Left renal pelvis (tissue), 4 donors: ENCODE data around the gene LAMA2. TPM values are rescaled to one million over a fixed set of nuclear protein-coding genes. Genes with fewer than 3 reads are reported as not detected.
"Not testable (repeated sequence)": the region's sequence is repeated elsewhere in the genome, so short reads cannot be mapped to it uniquely, and the experiment has no call there.

Experiments used
- DNase-seq, 4 donors: peaks; one replicate each; pipeline ENCODE4 v3.0.0-alpha.2; 2013; ENCODE audit warnings: low read depth in 4 of 4, low spot score in 3 of 4
- polyA plus RNA-seq, 4 donors: library from polyadenylated mRNA; unstranded; fragments of 120-200 nt; gene quantifications; one replicate each; pipeline ENCODE4 v1.2.1, GENCODE V29; 2013; ENCODE audit not compliant: insufficient read length in 4 of 4

The LAMA2 gene
- polyA plus RNA-seq, 4 donors = 25.7 to 67.5 (median 34.6) TPM

DNA sequence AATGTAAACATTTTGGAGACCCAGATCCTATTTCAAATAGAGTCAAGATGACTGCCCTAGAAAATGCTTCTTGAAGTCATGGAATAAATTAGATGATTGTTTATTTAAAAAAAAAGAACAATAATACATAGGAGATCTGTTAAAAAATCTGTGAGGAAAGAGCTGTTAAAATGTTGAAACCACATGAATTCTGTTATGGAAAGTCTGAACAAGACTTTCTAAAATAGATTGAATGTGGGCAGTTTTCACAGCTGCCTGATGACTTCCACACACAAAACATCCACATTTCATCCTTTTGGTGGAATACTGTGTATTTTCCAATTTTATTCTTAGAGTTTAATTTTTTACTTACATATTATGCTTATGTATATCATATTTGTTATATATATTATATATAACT lies 186.1 kb downstream of the LAMA2 start:
- DNase-seq = no peak

DNA sequence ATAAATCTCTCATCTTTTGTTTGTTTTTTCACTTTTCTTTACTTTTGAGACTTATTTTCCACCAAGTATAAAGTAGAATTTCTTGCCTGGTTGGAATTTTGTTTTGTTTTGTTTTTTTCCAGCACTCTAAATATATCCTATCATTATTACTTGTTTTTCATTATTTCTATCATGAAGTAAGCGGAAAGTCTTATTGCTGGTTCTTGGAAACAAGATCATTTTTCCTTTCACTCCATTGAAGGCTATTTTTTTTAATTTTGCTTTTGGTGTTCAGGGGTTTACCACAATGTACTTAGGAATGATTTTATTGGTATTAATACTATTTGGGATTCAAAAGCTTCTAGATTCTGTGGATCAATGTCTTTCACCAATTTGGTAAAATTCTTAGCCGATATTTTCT lies 190.1 kb downstream of the LAMA2 start:
- no peak for DNase-seq

DNA sequence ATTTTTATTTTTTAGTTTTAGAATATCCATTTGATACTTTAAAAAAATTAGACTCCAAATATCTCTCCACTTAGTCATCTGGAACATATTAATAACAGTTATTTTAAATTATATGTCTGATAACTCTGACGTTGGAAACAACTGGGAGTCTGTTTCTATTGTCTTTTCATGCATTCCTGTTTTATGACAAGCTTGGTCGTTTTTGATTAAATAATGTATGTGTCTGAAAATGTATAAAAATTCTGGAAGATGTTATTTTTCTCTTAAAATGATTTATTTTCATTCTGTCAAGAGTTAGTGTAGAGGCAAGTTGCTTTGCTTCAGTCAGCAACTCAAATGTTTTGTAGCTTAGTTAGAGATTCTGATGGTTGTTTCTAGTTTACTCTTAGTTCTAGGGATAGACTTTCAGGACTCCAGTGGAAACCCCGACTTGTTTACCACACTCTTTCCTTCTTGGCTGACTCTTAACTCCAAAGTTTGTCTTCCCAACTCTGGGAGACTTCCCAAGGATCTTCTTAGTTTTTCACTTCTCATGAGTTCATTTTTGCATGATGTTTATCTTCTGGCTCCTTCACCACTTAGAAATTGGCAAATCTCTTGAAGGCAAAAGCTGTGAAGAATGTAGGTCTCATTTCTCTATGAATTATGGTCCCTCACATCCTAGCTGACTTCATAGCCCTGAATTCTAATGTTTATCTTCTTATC lies 190.9 kb downstream of the LAMA2 start:
- no peak for DNase-seq

DNA sequence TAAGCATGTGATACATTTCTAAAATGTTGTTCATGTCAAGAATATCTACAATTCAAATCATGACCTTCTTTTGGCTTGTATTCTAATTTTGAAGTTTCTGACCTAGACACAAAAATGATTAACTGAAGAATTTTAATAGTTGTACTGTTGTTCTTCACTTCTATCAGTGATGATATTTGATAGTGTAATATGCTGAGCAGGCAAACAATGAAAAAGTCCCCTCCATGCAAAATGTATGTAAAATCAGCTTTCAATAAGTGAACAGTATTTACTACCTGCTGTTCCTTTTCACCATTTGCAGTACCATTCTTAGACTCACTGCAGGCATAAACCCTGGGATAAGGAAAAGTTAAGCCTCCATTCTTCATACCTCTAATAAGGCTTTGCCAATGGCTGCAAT lies 201.5 kb downstream of the LAMA2 start:
- no peak for DNase-seq

DNA sequence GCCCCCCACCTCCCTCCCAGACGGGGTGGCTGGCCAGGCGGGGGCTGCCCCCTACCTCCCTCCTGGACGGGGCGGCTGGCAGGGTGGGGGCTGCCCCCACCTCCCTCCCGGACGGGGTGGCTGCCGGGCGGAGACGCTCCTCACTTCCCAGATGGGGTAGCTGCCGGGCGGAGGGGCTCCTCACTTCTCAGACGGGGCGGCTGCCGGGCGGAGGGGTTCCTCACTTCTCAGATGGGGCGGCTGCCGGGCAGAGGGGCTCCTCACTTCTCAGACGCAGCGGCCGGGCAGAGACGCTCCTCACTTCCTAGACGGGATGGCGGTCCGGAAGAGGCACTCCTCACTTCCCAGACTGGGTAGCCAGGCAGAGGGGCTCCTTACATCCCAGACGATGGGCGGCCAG lies 205.5 kb downstream of the LAMA2 start:
- DNase-seq = not testable (repeated sequence)

DNA sequence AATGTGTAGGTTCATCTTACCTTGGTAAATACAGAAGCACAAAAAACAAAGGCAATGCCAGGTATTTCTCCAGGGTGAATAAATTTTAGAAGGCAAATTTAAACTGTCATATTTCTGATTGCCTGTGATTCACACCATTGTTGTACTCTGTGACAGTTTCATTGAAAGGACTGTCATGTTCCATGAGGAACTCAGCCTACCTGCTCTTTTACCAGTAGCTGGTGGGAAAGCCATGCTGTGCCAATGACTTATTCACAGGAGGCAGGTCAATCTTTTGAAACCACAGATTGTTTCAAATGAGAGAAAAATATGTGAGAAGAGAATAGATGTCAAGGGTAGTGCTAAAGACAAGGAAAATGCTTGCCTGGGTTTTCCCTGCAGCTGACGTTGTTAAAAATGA lies 206.4 kb downstream of the LAMA2 start:
- DNase-seq = no peak

DNA sequence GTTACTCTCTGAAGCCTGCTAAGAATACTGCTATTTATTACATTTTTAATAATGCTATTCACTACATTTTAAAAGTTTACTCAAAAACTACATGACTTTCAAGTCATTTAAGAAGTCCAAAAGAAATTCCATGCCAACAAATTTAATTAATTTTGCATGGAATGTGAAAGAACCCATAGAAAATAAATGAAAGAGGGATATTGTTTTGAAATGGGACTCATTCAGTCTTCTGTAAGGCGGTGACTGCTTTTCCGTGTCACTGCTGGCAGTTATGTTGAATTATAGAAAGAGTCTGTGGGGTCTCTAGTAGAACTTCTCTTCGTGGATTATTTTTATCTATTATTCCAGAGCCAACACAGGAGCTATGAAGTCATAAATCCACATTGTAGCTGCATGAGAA lies 211.2 kb downstream of the LAMA2 start:
- DNase-seq = no peak

DNA sequence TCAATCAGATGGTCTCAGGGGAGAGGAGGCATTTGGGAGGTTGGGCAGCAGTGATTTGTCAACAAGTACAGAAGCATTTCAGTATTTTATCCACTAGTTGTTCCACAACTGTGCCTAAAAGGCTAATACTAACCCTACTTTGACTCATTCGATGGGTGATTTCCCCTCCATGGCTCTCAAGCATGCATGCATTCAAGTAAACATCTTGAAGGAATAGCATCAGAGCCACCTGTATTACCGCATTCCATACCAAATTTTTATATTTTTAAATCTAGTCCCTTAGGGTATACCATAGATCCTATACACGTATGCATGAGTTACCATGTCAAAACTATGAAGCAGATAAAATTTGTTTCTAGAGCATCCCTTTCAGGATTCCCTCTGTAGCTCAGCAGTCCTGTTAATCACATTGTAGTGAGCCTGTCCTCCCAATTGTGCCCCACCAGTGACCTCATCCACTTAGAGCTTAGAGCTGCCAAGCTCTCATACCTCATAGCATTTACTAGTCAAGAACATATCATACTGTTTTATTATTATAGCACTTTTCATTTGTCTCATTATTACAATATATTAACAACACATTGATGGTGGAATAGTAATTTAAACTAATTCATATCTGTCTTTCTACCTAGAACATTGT lies 213.8 kb downstream of the LAMA2 start:
- no peak for DNase-seq

DNA sequence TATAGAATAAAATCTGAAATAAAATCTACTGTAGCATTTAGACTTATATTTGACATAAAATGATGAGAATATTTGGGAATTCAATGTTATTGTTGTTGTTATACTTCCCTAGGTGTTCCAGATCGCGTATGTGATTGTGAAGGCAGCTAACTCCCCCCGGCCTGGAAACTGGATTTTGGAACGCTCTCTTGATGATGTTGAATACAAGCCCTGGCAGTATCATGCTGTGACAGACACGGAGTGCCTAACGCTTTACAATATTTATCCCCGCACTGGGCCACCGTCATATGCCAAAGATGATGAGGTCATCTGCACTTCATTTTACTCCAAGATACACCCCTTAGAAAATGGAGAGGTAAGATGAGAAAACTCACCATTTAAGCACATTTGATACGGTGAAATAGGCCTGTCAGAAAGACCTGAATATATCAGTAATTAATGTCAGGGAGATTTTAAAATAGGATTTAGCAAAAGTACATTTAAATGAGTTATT lies 215.2 kb downstream of the LAMA2 start:
- no peak for DNase-seq

DNA sequence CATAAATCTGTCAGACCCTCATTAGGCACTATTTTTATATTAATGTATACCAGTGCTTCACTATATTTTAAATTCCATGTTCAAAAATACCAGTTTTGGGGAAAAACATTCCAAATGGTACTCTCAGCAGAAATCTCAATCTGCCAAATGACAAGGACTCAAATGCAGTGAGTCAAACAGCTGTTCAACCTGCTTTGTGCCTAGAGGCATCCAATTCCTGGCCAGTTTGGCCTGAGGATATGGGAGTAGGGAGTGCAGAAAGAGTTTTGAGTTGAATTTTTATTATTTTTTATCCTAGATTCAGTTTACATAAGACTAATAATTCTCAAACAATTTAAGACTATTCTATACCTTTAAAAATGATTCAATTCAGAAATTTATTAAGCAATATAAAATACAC lies 216.8 kb downstream of the LAMA2 start:
- no peak for DNase-seq

DNA sequence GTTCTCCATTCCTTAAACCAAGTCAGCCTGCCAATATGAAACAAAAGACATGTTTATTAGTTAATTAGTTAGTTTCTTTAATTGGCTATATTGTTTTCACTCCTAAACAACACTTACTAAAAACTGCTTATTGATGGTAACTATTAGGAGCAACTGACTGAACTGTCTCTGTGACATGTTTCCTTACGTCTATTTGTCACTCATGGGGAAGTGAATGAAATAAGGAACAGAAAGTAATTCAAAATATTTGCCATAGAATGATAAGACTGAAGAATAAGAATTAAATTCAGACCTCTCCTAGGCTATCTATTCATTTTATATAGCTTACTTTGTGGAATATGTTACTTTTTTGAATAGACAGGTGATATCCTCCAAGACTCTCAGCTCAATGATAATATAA lies 217.2 kb downstream of the LAMA2 start:
- DNase-seq = no peak

DNA sequence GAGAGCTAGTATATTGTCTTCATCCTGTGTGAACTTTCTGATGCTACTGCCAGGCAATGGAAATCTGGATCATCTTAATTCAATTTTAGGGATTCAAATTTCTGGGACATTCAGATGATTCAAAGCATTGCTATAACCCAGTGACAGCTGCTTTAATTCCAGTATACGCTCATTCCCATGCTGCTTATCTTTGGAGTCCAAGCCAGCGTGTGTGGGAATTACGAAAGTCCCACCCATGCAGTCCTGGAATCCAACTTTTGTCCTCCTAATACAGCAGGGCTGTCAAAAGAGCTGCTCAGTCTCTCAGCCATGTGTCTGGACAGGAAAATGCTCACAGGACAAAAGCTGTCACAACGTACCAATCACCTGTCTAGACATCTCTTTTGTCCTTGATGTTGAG lies 219.8 kb downstream of the LAMA2 start:
- no peak for DNase-seq

DNA sequence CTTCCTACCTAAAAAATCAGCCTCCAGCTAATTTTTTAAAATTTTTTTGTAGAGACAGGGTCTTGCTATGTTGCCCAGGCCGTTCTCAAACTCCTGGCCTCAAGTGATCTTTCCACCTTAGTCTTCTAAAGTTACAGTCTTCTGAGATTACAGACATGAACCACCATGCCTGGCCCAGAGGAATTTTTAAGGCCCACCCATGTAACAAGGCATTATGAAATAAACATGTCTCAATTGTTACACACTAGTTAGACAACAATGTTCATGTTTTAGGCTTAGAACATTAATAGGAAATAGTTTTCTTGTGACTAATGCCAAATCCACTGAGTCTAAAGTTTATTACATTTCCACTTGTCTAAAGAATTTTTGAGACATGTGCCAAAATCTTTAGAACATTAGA lies 221.2 kb downstream of the LAMA2 start:
- no peak for DNase-seq

DNA sequence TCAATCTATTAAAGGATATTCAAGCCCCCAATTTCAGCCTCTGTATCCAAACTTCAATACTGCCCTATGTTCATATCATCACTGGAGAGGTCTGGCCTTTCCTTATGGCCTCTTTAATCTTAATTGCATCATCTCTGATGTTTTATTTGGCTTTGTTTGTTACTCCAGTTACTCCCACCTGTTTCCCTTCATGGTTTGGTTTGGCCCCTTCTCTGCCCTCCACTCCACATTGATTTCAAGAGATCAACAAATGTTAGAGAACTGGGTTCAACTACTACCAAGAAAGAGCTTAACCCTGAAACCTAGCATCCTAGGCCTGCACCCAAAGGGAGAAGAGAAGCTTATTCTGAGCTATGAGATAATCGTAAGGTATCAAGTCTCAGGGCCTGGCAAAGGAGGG lies 221.6 kb downstream of the LAMA2 start:
- no peak for DNase-seq

DNA sequence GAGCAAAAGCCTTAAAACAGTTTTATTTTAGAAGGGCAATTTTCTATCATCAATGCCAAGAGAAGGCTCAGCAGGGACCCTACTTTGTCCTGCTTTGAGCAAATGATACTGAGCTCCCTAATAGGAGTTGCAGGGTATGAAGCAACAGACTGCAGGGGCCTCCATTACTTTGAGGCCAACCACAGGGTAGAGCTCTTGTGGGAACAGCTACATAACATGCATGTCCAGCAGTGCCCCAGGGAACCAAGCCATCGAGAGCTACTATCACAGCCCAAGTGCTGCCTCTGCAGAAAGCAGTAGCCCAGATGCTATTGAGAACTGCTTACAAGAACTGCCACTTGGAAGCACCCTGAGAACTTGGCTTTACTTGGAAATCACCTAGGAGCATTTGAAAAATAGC lies 222.1 kb downstream of the LAMA2 start:
- no peak for DNase-seq

DNA sequence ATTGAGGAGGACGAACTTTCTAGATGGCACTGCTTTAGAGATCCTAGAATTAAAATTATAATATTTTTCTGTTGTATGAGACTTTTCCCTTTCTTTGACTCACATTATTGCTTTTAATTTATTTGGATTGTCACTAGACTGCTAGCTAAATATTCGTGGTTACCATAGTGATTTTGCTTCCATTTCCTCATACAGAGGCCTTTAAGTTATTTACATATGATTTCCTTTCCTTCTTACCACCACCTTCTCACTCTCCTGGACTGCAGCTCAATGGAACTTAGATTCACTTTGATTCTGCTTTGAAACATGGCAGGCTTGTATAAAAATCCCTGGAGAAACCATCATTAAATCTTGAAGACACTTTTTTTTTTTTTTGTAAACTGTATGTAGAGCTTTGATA lies 222.9 kb downstream of the LAMA2 start:
- no peak for DNase-seq

DNA sequence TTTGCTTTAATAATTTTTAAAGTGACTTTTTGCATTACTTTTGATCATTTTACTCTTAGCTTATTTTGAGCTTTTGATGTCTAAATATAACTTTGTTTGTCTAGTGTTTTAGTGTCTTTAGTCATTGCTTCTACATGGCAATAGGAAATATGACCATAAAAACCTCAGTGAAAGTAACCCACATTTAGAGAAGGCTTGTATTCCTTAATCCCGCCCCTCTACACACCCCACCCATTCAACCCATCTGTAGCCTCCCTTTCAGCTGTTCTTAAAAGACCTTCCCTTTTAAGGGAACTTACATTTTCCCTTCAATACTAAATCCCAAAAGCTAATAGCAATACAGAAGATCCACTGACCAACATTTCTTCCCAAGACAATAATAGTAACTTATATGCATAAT lies 225.4 kb downstream of the LAMA2 start:
- DNase-seq = no peak

DNA sequence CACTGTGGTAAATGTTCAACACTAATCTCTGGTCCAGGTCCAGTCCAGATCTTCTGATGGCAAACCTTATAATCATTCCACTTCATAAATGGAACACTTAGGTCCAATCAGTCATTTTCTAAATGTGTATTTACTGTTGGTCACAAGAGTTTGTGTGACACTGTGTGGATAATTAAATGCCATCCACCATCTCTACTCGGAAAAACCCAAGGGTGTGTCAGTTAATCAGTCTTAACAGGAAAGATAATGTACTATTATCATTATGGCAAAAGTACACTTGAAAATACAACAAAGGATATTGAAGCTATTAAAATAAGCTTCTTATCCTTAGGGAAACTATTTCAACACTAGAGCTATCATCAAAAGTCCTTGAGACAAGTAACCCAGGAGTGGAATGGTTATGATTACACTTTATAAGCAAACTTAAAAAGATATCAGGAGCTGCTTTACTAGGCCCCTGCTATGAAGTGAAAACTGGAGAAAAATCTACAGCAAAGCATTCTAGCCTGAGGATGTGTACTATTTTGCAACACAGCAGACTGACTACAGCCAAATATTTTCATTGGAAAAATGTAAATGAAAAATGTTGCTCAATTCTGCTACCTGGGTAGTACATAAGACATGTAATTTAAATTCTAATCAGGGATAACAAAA lies 227.9 kb downstream of the LAMA2 start:
- no peak for DNase-seq

DNA sequence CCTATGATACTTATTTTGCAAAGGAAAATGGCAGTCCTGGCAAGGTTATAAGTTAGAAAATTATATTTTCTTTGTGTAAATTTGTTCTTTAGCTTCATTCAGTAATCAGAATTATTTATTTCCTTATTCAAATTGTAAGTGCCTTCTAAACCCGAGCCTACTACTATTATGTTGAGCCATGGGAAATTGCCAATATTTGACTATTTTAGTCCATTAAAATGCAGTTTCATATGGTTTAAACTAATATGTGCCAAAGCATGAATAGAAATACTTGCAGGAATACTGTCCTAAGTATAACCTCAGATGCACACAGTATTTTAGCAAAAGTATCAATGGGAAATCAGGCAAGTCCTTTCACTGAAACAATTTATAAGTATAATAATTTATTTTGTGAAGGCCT lies 228.4 kb downstream of the LAMA2 start:
- DNase-seq = no peak

DNA sequence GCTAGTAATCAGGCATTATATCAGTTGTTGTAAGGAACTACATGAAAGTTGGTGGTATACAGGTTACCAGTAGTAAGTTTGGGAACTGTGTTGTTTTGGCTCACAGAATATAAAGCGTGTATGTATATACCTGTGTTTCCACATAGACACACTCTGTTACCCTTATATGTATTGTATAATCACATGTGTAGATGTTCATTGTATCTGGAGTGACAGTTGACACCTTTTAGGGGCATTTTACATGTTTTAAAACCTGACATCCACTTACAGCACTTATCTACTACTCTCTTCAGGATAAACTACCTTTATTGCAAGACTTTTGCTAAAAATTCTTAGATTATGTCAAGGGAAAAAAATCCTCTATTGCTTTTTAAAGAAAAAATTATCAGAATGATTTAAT lies 228.9 kb downstream of the LAMA2 start:
- no peak for DNase-seq

DNA sequence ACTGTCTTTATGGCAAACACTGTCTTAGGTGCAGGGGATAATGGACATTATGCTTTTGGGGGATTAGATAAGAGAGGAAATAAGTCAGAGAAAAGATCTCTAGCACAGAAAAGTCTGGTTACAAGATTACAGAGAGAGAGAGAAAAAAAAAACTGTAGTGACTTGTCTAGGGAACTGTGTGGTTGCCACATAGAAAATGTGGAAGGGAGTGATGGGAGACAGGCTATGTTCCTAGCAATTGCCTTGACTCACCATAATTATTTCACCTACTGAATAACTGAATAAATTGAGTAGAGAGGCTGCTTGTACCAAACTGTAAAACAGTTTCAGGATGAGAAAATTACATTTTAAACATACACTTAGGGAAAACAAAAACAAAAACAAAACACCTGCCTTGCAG lies 229.7 kb downstream of the LAMA2 start:
- no peak for DNase-seq

DNA sequence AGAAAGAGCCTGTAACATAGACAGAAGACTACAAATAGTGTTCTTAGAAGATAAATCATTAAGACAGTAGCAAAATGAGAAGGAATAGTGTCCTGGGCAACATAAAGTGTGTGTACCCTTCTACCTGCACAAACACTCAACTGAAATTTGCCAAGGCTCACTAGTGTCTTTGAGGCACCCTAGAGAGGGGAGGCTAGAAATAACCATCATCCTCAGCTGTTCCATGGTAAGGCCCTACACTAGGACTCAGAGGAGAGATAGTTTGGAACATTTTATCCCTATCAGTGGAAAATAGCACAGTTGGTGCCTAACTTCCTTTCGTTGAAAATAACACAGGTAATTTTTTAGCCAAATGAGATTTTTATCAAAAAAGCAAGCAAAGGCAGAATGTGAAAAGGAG lies 230.7 kb downstream of the LAMA2 start:
- no peak for DNase-seq
